Effector CD8-positive, alpha-beta T cell (primary cell): ENCODE data around the gene SVOP.
A peak's percentile ranks its signal among the peaks of the same experiment; 100 is the strongest.
"Not testable (repeated sequence)": the region's sequence is repeated elsewhere in the genome, so short reads cannot be mapped to it uniquely, and the experiment has no call there.

ENCODE experiments used
- DNase-seq: peaks from one replicate; lab custom pipeline; 2025; lab: John Stamatoyannopoulos, UW
- total RNA-seq, 4 experiments: gene quantifications; one replicate each; lab custom pipeline; 2026; lab: John Stamatoyannopoulos, UW

The SVOP gene, protein sequence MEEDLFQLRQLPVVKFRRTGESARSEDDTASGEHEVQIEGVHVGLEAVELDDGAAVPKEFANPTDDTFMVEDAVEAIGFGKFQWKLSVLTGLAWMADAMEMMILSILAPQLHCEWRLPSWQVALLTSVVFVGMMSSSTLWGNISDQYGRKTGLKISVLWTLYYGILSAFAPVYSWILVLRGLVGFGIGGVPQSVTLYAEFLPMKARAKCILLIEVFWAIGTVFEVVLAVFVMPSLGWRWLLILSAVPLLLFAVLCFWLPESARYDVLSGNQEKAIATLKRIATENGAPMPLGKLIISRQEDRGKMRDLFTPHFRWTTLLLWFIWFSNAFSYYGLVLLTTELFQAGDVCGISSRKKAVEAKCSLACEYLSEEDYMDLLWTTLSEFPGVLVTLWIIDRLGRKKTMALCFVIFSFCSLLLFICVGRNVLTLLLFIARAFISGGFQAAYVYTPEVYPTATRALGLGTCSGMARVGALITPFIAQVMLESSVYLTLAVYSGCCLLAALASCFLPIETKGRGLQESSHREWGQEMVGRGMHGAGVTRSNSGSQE
- 0 reads per million in 4 experiments for total RNA-seq

GRCh38 chr12:109020796-109021380 is at the start of gene SVOP:
TSS of gene SVOP (minus strand) at chr12:109021068. CDS start at chr12:109020868, 200 bp downstream.
- DNase-seq: no peak

DNA sequence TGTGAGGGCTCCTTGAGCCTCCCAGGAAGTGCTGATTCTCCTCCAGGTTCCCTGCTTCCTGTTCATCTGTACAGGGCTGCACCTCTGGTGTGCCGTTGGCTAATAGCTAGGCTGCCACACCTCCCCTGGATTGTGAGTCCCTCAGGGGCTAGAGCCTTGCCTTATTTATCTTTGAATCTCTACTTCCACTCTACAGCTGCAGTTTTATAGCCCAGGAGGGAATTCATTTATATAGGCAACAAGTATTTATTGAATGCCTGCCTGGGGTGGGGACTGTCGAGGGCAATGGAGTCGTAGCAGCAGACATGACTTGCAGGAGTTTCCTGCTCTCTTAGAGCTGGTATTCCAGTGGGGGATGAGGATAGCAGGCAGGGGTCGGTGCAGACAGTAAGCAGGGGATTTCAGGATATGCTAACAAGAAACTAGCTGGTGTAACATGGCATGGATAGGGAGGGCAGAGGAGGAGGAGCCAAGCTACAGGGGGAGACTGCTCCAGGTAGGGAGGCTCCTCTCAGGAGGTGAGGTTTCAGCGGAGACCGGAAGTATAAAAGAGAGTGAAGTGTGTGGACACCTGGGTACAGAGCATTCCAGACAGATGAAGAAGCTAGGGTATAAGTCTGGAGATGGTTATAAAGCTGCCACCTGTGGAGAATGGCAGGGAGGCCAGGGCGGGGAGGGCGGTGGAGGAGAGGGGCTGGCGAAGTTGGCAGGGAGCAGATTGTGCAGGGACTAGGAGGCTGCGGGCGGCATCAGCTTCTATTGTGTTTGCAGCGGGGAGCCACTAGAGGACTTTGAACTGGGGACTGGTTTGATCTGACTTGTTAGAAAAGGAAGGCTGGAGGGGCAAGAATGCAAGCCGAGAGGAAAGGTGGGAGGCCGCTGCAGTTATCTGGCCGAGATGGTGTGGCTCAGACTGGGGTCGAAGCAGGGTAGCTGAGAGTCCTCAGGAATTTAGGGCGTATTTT is 48.7 kb upstream of the SVOP start:
- no peak for DNase-seq

DNA sequence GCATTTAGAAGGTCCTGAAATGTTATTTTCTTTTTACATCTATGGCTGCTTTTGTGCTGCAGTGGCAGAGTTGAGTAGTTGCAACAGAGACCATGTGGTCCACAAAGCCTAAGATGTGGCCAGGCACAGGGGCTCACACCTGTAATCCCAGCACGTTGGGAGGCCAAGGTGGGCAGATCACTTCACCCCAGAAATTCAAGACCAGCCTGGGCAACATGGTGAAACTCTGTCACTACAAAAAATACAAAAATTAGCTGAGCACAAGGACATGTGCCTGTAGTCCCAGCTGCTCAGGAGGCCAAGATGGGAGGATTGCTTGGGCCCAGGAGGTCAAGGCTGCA is 45.0 kb upstream of the SVOP start:
- DNase-seq: no peak

- DNase-seq: no peak
Measured at GRCh38 chr12:109065154-109065852, 44.4 kb upstream of the SVOP start.

DNA sequence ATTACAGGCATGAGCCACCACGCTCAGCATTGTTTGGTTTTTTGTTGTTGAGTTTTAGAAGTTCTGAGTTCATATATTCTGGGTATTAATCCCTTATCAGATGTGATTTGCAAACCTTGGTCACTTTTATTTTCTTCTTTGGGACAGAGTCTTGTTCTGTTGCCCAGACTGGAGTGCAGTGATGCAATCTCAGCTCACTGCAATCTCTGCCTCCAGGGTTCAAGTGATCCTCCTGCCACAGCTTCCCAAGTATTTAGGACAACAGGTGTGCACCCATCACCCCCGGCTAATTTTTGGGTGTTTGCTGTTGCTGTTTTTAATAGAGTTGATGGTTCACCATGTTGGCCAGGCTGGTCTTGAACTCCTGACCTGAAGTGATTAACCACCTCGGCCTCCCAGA is 43.3 kb upstream of the SVOP start:
- DNase-seq: no peak

GRCh38 chr12:109058773-109059172 is 37.9 kb upstream of the SVOP start:
- no peak for DNase-seq

GRCh38 chr12:109057376-109057775 is 36.5 kb upstream of the SVOP start:
- no peak for DNase-seq

DNA sequence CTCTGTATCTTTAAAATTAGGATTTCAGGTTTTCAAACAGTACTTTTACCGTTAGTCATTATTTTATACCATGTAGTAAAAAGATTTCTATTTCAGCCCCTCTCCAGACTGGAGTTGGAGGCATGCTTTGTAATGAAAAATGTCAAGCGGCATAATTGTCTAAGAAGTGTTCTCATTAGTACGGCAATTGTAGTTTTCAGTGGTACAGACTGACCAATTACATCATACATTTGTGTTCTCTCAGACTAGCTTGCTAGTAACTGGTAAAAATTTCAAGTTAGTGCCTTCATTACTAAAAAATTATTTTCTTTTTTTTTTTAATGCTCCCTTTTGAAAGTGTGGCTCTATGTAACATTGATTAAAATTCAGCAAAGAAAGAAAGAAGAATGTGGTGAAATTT is 36.0 kb upstream of the SVOP start:
- DNase-seq: no peak

- DNase-seq: no peak
Measured at GRCh38 chr12:109054520-109054919, 33.7 kb upstream of the SVOP start.

DNA sequence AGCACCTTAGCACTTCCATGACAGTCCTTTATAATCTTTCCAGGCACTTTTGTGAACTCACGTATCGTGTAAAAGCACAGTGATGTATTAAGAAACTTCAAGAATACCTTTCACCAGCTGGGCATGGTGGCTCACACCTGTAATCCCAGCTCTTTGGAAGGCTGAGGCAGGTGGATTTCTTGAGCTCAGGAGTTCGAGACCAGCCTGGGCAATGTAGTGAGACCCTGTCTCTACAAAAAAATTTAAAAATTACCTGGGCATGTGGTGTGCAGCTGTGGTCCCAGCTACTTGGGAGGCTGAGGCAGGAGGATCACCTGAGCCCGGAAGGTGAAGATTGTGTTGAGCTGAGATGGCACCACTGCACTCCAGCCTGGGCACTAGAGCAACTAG is 33.3 kb upstream of the SVOP start:
- not testable (repeated sequence) for DNase-seq

DNA sequence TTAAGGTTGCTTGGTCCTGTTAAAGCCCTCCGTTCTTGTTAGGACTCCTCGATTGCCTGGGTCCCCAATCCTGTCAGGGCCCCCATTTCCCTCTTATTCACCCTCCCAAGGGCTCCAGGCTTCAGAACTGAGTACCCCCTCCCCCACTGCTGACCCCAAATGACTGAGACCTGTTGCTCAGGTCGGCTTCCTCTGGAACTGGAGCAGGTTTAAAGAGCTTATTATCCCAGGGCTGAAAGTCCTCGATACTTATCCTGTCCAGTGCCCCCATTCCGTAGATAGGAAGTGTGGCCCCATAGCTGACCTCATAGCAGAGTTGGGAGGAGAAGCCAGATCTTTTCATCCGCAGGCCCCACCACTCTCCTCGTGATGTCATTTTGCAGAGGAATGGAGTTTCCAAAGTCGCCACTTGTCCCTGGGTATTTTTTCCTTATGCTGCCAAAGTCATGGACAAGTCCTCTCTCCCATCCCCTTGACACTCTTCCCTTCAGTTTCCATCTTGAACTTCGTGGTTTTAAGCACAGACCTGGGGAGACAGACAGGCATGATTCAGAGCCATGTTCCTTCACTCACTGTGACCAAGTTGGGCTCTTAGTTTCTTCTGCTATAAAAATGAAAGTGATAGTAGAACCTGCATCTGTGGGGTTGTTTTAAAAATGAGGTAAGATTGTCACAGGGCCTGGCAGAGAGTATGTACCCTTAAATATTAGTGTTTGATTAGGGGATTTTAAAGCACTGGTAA is 32.7 kb upstream of the SVOP start:
- DNase-seq: no peak

DNA sequence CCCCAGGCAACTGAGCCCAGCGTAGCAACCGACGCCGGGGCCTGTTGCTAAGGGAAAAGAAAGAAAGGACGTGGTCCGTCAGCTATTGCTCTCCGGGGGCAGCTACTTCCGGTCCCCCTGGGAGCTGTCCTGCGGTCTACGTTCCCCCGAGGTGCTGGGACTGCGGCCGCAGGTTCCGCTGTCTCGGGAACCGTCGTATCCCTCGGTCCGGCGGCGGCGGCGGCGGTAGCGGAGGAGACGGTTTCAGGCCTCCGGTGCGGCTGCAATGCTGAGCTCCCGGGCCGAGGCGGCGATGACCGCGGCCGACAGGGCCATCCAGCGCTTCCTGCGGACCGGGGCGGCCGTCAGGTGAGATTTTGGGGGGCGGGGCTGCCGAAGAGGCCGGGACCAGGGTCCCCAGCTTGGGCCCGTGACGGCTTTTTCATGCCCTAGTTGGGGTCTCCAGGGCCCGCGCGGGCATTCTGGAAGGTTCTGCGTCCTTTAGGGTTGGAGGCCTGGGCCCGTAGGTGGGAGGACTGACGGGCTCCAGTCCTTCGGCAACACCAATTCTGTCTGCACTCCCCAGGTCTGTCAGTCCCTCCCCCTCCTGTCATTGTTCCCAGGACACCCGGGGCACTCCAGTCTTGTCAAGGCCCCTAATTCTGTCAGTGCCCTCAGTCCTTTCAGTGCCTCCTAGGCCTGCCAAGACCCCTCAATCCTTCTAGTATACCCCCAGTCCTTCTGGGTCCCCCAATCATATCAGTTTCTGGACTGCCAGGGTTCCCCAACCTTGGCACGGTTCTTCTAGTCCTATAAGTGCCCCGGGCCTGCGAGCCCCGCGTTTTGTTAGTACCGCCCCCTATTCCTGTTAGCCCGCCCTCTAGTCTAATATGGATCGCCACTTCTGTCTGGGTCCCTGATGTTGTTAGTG is 31.8 kb upstream of the SVOP start, which contains the start of gene USP30:
Gene USP30, plus strand, starts transcription at position 163 of the 910 bp plus-strand sequence. Its CDS starts 103 bp downstream, at position 266.
- DNase-seq: peak; percentile 74

- no peak for DNase-seq
Measured at GRCh38 chr12:109052097-109052413, 31.2 kb upstream of the SVOP start.

GRCh38 chr12:109049794-109050193 is 28.9 kb upstream of the SVOP start:
- DNase-seq: not testable (repeated sequence)

DNA sequence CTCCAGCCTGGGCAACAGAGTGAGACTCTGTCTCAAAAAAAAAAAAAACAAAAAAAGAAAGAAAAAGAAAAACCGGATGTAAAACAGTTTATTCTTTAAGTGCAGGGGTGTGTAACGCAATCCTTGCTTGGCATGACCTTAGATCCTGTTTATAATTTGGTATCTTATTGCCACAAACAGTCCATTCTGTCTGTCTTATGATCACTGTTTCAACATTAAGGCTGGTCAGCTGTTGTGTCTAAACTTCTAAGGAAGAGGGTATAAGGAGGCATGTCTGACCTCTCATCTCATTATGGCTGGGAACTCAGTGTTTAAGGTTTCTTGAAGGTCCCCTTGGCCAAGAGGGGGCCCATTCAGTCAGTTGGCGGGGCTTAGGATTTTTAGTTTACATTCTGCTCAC is 27.8 kb upstream of the SVOP start:
- not testable (repeated sequence) for DNase-seq

GRCh38 chr12:109047081-109047805 is 26.4 kb upstream of the SVOP start:
- no peak for DNase-seq

DNA sequence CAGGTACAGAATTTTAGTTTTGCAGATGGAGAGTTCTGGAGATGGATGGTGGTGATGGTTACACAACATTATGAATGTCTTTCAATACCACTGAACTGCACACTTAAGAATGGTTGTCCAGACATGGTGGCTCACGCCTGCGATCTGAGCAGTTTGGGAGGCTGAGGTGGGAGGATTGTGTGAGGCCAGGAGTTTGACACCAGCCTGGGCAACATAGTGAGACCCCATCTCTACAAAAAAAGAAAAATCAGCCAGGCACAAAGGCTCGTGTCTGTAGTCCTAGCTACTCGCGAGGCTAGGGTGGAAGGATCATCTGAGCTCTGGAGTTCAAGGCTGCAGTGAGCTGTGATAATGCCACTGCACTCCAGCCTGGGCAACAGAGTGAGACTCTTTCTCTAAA is 23.4 kb upstream of the SVOP start:
- DNase-seq: no peak

DNA sequence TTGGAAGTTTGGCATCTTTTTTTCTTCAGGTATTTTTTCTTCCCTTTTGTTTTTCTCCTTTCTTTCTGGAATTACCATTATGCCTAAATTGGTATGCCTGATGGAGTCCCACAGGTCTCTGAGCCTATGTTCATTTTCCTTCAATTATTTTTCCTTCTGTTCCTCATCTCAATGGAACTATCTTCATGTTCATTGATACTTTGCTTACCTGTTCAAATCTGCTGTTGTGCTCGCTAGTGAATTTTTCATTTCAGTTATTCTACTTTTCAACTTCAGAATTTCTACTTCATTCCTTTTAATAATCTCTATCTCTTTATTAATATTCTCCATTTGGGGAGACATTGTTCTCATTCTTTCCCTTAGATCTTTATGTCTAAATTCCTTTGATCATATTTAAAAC is 16.1 kb upstream of the SVOP start:
- no peak for DNase-seq
